Measurements from ENCODE around the gene ENAM.

GRCh38 chr4:70658418-70658817 is 29.9 kb downstream of the ENAM start:
- TF ChIP-seq CTCF (IDR thresholded peaks at IDR 0.05; ENCODE audit: extremely low read depth in 1 of 2, insufficient read depth in 1 of 2, low read depth in 1 of 2, low read length in 2 of 2) (no peak), EZH2 (IDR thresholded peaks at IDR 0.05; ENCODE audit: borderline replicate concordance, low read depth, low read length, severe bottlenecking) (no peak), POLR2A (IDR thresholded peaks at IDR 0.05; ENCODE audit: low read depth, low read length) (no peak), POLR2AphosphoS5 (IDR thresholded peaks at IDR 0.05; ENCODE audit: insufficient read depth, low read depth, low read length) (no peak), MAX (IDR thresholded peaks at IDR 0.05; ENCODE audit: insufficient read depth, insufficient read length) (no peak), JUN (IDR thresholded peaks at IDR 0.05; ENCODE audit: borderline replicate concordance, insufficient read depth, insufficient read length, low read depth) (no peak), MYC (IDR thresholded peaks at IDR 0.05; ENCODE audit: low read depth, low read length) (no peak)

Data from endothelial cell of umbilical vein (primary cell).